Thymus (tissue), 11 donors: Measurements from ENCODE around the gene LILRA2. TPM values are rescaled to one million over a fixed set of nuclear protein-coding genes. Genes with fewer than 3 reads are reported as not detected.
"Not testable (repeated sequence)": the region's sequence is repeated elsewhere in the genome, so short reads cannot be mapped to it uniquely, and the experiment has no call there.

Experiments used
- DNase-seq, 9 donors: peaks; one replicate each; pipeline ENCODE4 v3.0.0-alpha.2; 2013; ENCODE audit warnings: low spot score in 9 of 9, low read depth in 6 of 9, missing footprints in 1 of 9
- H3K27ac ChIP-seq, 2 donors: one replicate each; pipeline ENCODE4 v1.5.1; 2013; ENCODE audit warnings: control low read depth in 1 of 2, low read depth in 1 of 2, low read length in 1 of 2, mild to moderate bottlenecking in 1 of 2, moderate library complexity in 1 of 2
- H3K27me3 ChIP-seq, 2 donors: one replicate each; pipeline ENCODE4 v1.5.1; 2013; ENCODE audit warnings: low read length in 1 of 2; ENCODE audit not compliant: control insufficient read depth in 2 of 2, insufficient read depth in 1 of 2
- H3K36me3 ChIP-seq, 2 donors: one replicate each; pipeline ENCODE4 v1.5.1; 2013; ENCODE audit warnings: low read length in 1 of 2, mild to moderate bottlenecking in 1 of 2, moderate library complexity in 1 of 2; ENCODE audit not compliant: control insufficient read depth in 2 of 2, insufficient read depth in 2 of 2
- H3K4me1 ChIP-seq, 2 donors: one replicate each; pipeline ENCODE4 v1.5.1; 2013; ENCODE audit warnings: low read length in 2 of 2; ENCODE audit not compliant: control insufficient read depth in 2 of 2, insufficient read depth in 2 of 2
- H3K4me3 ChIP-seq, 2 donors: one replicate each; pipeline ENCODE4 v1.5.1; 2013; ENCODE audit warnings: low read length in 2 of 2, control low read depth in 1 of 2, mild to moderate bottlenecking in 1 of 2
- H3K9me3 ChIP-seq, 2 donors: one replicate each; pipeline ENCODE4 v1.5.1; 2013; ENCODE audit warnings: low read length in 1 of 2, mild to moderate bottlenecking in 1 of 2; ENCODE audit not compliant: control insufficient read depth in 2 of 2, insufficient read depth in 1 of 2
- WGBS: extraction: QIAGEN DNeasy Blood & Tissue Kit; methylation state at CpG from one replicate; pipeline ENCODE4 v1.1.7; 2013; 5-methylcytosine and 5-hydroxymethylcytosine counted together
- polyA plus RNA-seq: library from polyadenylated mRNA; stranded (reverse); fragments of 200-250 nt; gene quantifications from one replicate; pipeline ENCODE4 v1.2.3, GENCODE V29; 2013
- total RNA-seq: library from RNA; stranded (reverse); fragments of 120-200 nt; gene quantifications from one replicate; pipeline ENCODE4 v1.2.4, GENCODE V29; 2013
- donor health status: healthy.

Gene LILRA2
- total and polyA plus RNA-seq, 2 donors: 1.3 to 3.2 TPM

GRCh38 chr19:54558339-54558738 lies 15.3 kb upstream of the LILRA2 start:
- H3K27me3 ChIP-seq: no peaks in the 10 kb centered on the region
- H3K27ac ChIP-seq: no peak overlapping the region
- H3K9me3 ChIP-seq: no peaks in the 10 kb centered on the region
- no peaks in the 10 kb centered on the region for H3K4me1 ChIP-seq
- no peak for DNase-seq
- H3K36me3 ChIP-seq: no peaks in the 10 kb centered on the region
- H3K4me3 ChIP-seq: no peak overlapping the region
- WGBS: 47% methylated on average over 3 of the region's 3 CpGs

GRCh38 chr19:54560881-54561385 lies 12.7 kb upstream of the LILRA2 start:
- no peaks in the 10 kb centered on the region for H3K4me1 ChIP-seq
- DNase-seq: no peak
- H3K9me3 ChIP-seq: no peaks in the 10 kb centered on the region
- H3K36me3 ChIP-seq: no peaks in the 10 kb centered on the region
- H3K27me3 ChIP-seq: no peaks in the 10 kb centered on the region
- H3K4me3 ChIP-seq: no peak overlapping the region
- H3K27ac ChIP-seq: no peak overlapping the region
- WGBS: 96% methylated on average over 11 of the region's 11 CpGs

- no peaks in the 10 kb centered on the region for H3K27me3 ChIP-seq
- no peak for DNase-seq
- H3K27ac ChIP-seq: no peak overlapping the region
- H3K9me3 ChIP-seq: no peaks in the 10 kb centered on the region
- WGBS: 91% methylated on average over 14 of the region's 14 CpGs
- H3K4me1 ChIP-seq: no peaks in the 10 kb centered on the region
- H3K4me3 ChIP-seq: no peak overlapping the region
- no peaks in the 10 kb centered on the region for H3K36me3 ChIP-seq
These were observed 11.8 kb upstream of the LILRA2 start for GRCh38 chr19:54561840-54562239.

DNA sequence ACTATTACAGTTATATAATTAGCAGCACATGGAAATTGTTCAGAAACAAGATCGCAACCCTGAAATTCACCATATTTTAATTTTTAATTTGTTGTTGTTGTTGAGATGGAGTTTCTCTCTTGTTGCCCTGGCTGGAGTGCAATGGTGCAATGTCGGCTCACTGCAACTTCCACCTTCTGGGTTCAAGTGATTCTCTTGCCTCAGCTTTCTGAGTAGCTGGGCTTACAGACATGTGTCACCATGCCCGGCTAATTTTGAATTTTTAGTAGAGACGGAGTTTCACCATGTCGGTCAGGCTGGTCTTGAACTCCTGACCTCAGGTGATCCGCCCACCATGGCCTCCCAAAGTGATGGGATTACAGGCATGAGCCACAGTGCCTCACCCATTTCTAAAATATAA lies 10.4 kb upstream of the LILRA2 start:
- H3K27ac ChIP-seq, H3K36me3 ChIP-seq, H3K27me3 ChIP-seq, DNase-seq, H3K9me3 ChIP-seq, H3K4me1 ChIP-seq, H3K4me3 ChIP-seq: not testable (repeated sequence)
- 91% methylated on average over 6 of the region's 6 CpGs for WGBS

DNA sequence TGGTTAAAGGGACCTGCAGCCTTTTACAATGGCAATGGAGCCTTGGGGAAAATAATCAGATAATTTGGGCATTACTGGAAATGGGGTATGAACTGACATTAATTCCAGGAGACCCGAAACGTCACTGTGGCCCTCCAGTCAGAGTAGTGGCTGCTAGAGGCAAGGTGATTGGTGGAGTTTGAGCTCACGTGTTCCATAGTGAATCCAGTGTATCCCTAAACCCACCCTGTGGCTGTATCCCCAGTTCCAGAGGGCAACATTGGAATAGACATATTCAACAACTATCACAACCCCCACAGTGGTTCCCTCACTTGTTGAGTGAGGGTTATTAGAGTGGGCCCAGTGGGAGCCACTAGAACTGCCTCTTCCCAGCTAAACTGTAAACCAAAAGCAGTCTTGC lies 3.3 kb upstream of the LILRA2 start:
- Histone ChIP-seq H3K36me3 (no peaks in the 10 kb centered on the region), H3K9me3 (no peaks in the 10 kb centered on the region), H3K27me3 (no peaks in the 10 kb centered on the region), H3K4me3 (no peak overlapping the region), H3K4me1 (no peaks in the 10 kb centered on the region), H3K27ac (no peak overlapping the region)
- 94% methylated on average over 3 of the region's 3 CpGs for WGBS
- DNase-seq: no peak

GRCh38 chr19:54571715-54572615 lies 1.6 kb upstream of the LILRA2 start:
- H3K36me3 ChIP-seq, H3K4me3 ChIP-seq, H3K4me1 ChIP-seq, H3K27me3 ChIP-seq, H3K27ac ChIP-seq, H3K9me3 ChIP-seq, DNase-seq: not testable (repeated sequence)
- 45% methylated on average over 17 of the region's 17 CpGs for WGBS

DNA sequence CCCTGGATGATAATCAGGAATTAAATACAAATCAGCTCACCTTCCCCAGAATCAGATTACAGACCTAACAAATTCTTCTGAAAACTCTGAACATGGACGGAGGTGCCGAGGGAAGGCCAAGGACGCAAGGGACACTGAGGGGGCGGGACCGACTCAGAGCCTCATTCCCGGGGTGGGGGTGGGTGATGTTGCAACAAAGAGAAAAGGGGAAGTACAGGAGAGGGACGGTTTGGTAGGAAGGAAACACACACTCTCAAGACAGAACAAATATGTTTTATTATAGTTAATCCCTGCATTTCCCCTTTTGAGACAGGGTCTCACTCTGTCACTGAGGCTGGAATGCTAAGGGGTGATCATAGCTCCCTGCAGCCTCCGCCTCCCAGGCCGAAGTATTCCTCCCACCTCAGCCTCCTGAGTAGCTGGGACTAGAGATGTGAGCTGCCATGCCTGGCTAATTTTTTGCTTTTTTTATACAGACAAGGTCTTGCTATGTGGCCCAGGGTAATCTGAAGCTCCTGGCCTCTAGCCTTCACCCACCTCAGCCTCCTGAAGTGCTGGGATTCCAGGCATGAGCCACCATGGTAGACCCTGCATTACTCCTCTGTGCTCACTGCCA lies 786 bp upstream of the LILRA2 start:
- Histone ChIP-seq H3K27ac (no peak overlapping the region), H3K27me3 (no peaks in the 10 kb centered on the region), H3K4me1 (no peaks in the 10 kb centered on the region), H3K4me3 (no peak overlapping the region), H3K9me3 (no peaks in the 10 kb centered on the region), H3K36me3 (no peaks in the 10 kb centered on the region)
- no peak for DNase-seq
- 11% methylated on average over 9 of the region's 9 CpGs for WGBS

DNA sequence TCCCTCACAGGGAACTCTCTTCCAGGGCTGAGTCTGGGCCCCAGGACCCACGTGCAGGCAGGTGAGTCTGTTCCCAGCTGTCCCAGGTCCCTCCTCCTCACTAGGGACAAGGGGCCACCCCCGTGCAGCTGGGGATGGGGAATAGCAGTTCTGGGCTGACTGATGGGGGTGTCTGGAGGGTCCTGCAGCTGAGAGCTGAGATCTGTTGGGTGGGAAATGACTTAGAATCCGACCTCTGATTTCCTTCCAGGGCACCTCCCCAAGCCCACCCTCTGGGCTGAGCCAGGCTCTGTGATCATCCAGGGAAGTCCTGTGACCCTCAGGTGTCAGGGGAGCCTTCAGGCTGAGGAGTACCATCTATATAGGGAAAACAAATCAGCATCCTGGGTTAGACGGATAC lies 461 bp downstream of the LILRA2 start:
- Histone ChIP-seq H3K36me3 (no peaks in the 10 kb centered on the region), H3K4me1 (no peaks in the 10 kb centered on the region), H3K27me3 (no peaks in the 10 kb centered on the region), H3K4me3 (no peak overlapping the region), H3K9me3 (no peaks in the 10 kb centered on the region), H3K27ac (no peak overlapping the region)
- WGBS: 48% methylated on average over 4 of the region's 4 CpGs
- no peak for DNase-seq

DNA sequence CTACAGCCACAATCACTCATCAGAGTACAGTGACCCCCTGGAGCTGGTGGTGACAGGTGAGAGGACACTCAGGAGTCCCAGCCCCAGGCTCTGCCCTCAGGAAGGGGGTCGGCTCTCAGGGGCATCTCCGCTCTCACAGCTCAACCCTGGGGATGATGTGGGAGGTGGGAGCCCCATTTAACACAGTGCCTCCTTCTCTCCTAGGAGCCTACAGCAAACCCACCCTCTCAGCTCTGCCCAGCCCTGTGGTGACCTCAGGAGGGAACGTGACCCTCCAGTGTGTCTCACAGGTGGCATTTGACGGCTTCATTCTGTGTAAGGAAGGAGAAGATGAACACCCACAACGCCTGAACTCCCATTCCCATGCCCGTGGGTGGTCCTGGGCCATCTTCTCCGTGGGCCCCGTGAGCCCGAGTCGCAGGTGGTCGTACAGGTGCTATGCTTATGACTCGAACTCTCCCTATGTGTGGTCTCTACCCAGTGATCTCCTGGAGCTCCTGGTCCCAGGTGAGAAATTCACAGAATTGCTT lies 1.0 kb downstream of the LILRA2 start:
- 84% methylated on average over 12 of the region's 12 CpGs for WGBS
- DNase-seq: no peak
- Histone ChIP-seq H3K4me3 (no peak overlapping the region), H3K27ac (no peak overlapping the region), H3K4me1 (no peaks in the 10 kb centered on the region), H3K9me3 (no peaks in the 10 kb centered on the region), H3K27me3 (no peaks in the 10 kb centered on the region), H3K36me3 (no peaks in the 10 kb centered on the region)
